GM12878 (cell line): ENCODE results near the gene NPC1. TPM values are rescaled to one million over a fixed set of nuclear protein-coding genes. Genes with fewer than 3 reads are reported as not detected.

ENCODE experiments used
- ATAC-seq: fragments of 200-7000 bp; cut with Tn5 transposase; 3 replicates; pipeline ENCODE4 v1.9.1; 2020; ENCODE audit warnings: mild to moderate bottlenecking, moderate library complexity
- BruUV-seq: library from RNA; stranded (reverse); fragments of 400-500 nt; replicated peaks from 2 replicates; lab custom pipeline; 2021; lab: Mats Ljungman, UMichigan
- CTCF ChIA-PET: fragments of 300-600 bp; sonication (Branson Sonifier 250); formaldehyde crosslinking; extraction: SDS; loops from one replicate; lab custom pipeline; 2021; ENCODE audit warnings: inconsistent platforms; lab: Yijun Ruan, JAX
- POLR2A ChIA-PET: fragments of 350-600 bp; formaldehyde crosslinking; extraction: SDS; loops from one replicate; lab custom pipeline; 2021; ENCODE audit warnings: inconsistent platforms; lab: Charles Lee
- RAD21 ChIA-PET: fragments of 300-600 bp; sonication (Branson Sonifier 250); formaldehyde crosslinking; loops from one replicate; lab custom pipeline; 2023; ENCODE audit warnings: antibody characterized with exemption; ENCODE audit not compliant: unreplicated experiment; lab: Charles Lee
- SMC1A ChIA-PET: fragments of 300-600 bp; sonication (Branson Sonifier 250); formaldehyde crosslinking; loops from one replicate; lab custom pipeline; 2023; ENCODE audit not compliant: unreplicated experiment, uncharacterized antibody; lab: Charles Lee
- DNase-seq: peaks from one replicate; pipeline ENCODE4 v3.0.0-alpha.2; 2011; ENCODE audit warnings: low read depth, low spot score
- FAIRE-seq: peaks from 3 replicates; lab custom pipeline; 2011; peaks lifted over from hg19 to GRCh38; lab: Jason Lieb, UNC
- H2AFZ ChIP-seq: 2 replicates; pipeline ENCODE4 v1.6.0; 2011; ENCODE audit warnings: low read depth, low read length, control low read depth; ENCODE audit not compliant: control insufficient read depth
- H3K27ac ChIP-seq: 2 replicates; pipeline ENCODE4 v1.5.1; 2011; ENCODE audit warnings: control low read depth; ENCODE audit not compliant: control insufficient read depth, insufficient read depth
- H3K27me3 ChIP-seq, 2 experiments: replicated peaks in 1 of 2; 2 replicates each; pipeline versions ENCODE4 v1.6.0 to v1.6.1; 2011; ENCODE audit warnings: low read length in 1 of 2; ENCODE audit not compliant: control insufficient read depth in 2 of 2, insufficient read depth in 2 of 2
- H3K36me3 ChIP-seq, 2 experiments: 2 replicates each; pipeline ENCODE4 v1.5.1; 2011; ENCODE audit warnings: low read length in 1 of 2; ENCODE audit not compliant: control insufficient read depth in 2 of 2, insufficient read depth in 2 of 2
- H3K4me1 ChIP-seq: 2 replicates; pipeline ENCODE4 v1.6.1; 2011; ENCODE audit warnings: mild to moderate bottlenecking, low read length, moderate library complexity, mixed read lengths; ENCODE audit not compliant: control insufficient read depth, insufficient read depth
- H3K4me2 ChIP-seq: 2 replicates; pipeline ENCODE4 v1.6.0; 2011; ENCODE audit warnings: control low read depth; ENCODE audit not compliant: control insufficient read depth, insufficient read depth
- H3K4me3 ChIP-seq: fragments of 200-600 bp; sonication (generic); 2 replicates; pipeline ENCODE4 v1.5.1; 2016
- H3K79me2 ChIP-seq: 2 replicates; pipeline ENCODE4 v1.6.0; 2011; ENCODE audit warnings: low read length; ENCODE audit not compliant: control insufficient read depth, insufficient read depth
- H3K9ac ChIP-seq: 2 replicates; pipeline ENCODE4 v1.8.0; 2011; ENCODE audit warnings: low read length, control low read depth, mixed read lengths; ENCODE audit not compliant: control insufficient read depth, insufficient read depth
- H3K9me3 ChIP-seq: replicated peaks from 3 replicates; pipeline ENCODE4 v1.5.1; 2011; ENCODE audit warnings: mild to moderate bottlenecking, low read length; ENCODE audit not compliant: control insufficient read depth, insufficient read depth
- H4K20me1 ChIP-seq: 2 replicates; pipeline ENCODE4 v1.6.0; 2011; ENCODE audit not compliant: control insufficient read depth, insufficient read depth
- CEBPB ChIP-seq, 2 experiments: fragments of 150-350 bp in 1 of 2; IDR thresholded peaks; 2 replicates each; pipeline ENCODE4 v1.6.1; 2012 to 2014; ENCODE audit warnings: low read depth in 2 of 2, low read length in 2 of 2, borderline replicate concordance in 1 of 2, inconsistent platforms in 1 of 2
- EED ChIP-seq: sonication (generic); IDR thresholded peaks from 2 replicates; pipeline ENCODE4 v1.6.1; 2016; ENCODE audit warnings: antibody characterized with exemption, low read depth
- HDAC6 ChIP-seq: fragments of 200-600 bp; sonication (generic); IDR thresholded peaks from one replicate; pipeline ENCODE4 v1.8.0; 2017; ENCODE audit warnings: antibody characterized with exemption; ENCODE audit not compliant: unreplicated experiment
- MYB ChIP-seq: fragments of 150-350 bp; IDR thresholded peaks from 2 replicates; pipeline ENCODE4 v1.6.1; 2014; ENCODE audit warnings: mild to moderate bottlenecking, low read depth, low read length, borderline replicate concordance
- STAT1 ChIP-seq: fragments of 450-650 bp; conservative IDR thresholded peaks from 2 replicates; pipeline ENCODE4 v1.6.1; 2014; ENCODE audit warnings: antibody characterized with exemption, mild to moderate bottlenecking
- YBX1 ChIP-seq: fragments of 450-650 bp; IDR thresholded peaks from 2 replicates; pipeline ENCODE4 v1.6.1; 2016; ENCODE audit warnings: antibody characterized with exemption
- ZNF384 ChIP-seq: IDR thresholded peaks from 2 replicates; pipeline ENCODE4 v1.6.1; 2012; ENCODE audit warnings: low read depth, mild to moderate bottlenecking, low read length, improper control_type of control experiment, borderline replicate concordance
- WGBS: methylation state at CpG from one replicate; pipeline ENCODE4 v1.1.6; 2016; ENCODE audit warnings: low lambda C conversion rate; ENCODE audit not compliant: insufficient replicate concordance, insufficient coverage; ENCODE audit errors: missing lambda C conversion rate; 5-methylcytosine and 5-hydroxymethylcytosine counted together
- in situ Hi-C: fragments of 300-500 bp; cut with MboI; formaldehyde crosslinking; loops from 9 replicates; pipeline ENCODE4 v1.14.3; 2018; ENCODE audit warnings: mixed read lengths
- intact Hi-C: fragments of 100-400 bp; cut with micrococcal nuclease; formaldehyde crosslinking; loops from one replicate; pipeline ENCODE4 v1.14.2; 2022; ENCODE audit not compliant: unreplicated experiment
- polyA plus RNA-seq, 11 experiments: library from polyadenylated mRNA; depleted of rRNA in 4 of 11; unstranded in 6 of 11; stranded (reverse) in 5 of 11; fragments of >200 nt; fragmentation: Nextera tagmentation in 4 of 11; fragmentation: Illumina TruSeq in 1 of 11; extraction: Ambion mirVana in 4 of 11; extraction: Trizol in 1 of 11; gene quantifications; 1 replicate in 1 of 11; 2 replicates in 10 of 11; pipeline versions ENCODE4 v1.2.1 to v1.2.3, GENCODE V29; 2011 to 2016; ENCODE audit warnings: inconsistent platforms in 2 of 11, missing spikeins in 2 of 11, low read depth in 1 of 11
- total RNA-seq, 4 experiments: library from RNA; depleted of rRNA in 3 of 4; stranded (reverse); fragments of >200 nt in 3 of 4; fragmentation: Illumina TruSeq in 1 of 4; extraction: Trizol in 1 of 4; gene quantifications; 2 replicates each; pipeline versions ENCODE4 v1.2.1 to v1.2.3, GENCODE V29; 2013 to 2021
- TF ChIP-seq, protein P1 (sequence below): fragments of 450-650 bp; IDR thresholded peaks from 2 replicates; pipeline ENCODE4 v1.6.1; 2016; ENCODE audit warnings: mild to moderate bottlenecking, moderate library complexity, borderline replicate concordance

Gene NPC1
- total and polyA plus RNA-seq, 10 of the 15 experiments (the other 5 are each of a cell fraction or from before 2014, with no cell fraction given): 10.1 to 45.2 (median 19.4) TPM

DNA sequence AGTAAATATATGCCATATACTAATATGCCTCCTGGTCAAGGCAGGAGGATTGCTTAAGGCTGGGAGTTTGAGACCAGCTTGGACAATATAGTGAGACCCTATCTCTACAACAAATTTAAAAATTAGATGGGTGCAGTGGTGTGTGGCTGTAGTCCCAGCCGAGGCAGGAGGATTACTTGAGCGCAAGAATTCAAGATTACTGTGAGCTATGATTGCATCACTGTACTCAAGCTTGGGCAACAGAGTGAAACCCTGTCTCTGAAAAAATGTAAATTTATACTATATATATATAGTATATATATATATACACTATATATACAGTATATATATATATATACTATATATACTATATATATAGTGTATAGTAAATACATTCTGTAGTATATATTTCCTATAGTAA lies 30.0 kb upstream of the NPC1 start (continued):
- TF ChIP-seq YBX1 (no peak), ZNF384 (no peak), STAT1 (no peak)

DNA sequence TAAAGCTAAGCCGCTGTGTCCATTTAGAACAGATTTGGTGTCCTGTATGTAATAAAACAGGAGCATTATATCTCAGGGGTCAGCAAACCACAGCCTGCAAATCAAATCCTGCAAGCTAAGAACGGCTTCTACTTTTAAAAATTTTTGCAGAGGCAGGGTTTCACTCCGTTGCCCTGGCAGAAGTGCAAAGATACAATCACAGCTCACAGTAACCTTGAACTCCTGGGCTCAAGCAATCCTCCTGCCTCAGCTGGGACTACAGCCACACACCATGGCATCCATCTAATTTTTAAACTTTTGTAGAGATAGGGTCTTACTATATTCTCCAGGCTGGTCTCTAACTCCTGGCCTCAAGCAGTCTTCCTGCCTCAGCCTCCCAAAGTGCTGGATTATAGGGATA lies 28.6 kb upstream of the NPC1 start:
- Histone ChIP-seq H2AFZ (no peak overlapping the region), H3K9ac (no peak overlapping the region), H3K4me2 (no peak overlapping the region), H3K9me3 (no peaks in the 10 kb centered on the region), H3K27me3 (peaks cover 0 to under 1% of the 10 kb centered on the region in 2 experiments; a peak in 1 of 4 replicates), H3K4me1 (peaks cover 17% of the 10 kb centered on the region), H3K79me2 (no peaks in the 10 kb centered on the region), H3K27ac (no peak overlapping the region), H4K20me1 (no peaks in the 10 kb centered on the region), H3K4me3 (no peak overlapping the region), H3K36me3 (no peaks in the 10 kb centered on the region)
- FAIRE-seq (no peak), ATAC-seq (no peak), DNase-seq (no peak)
- ChIA-PET CTCF (interaction anchor here (0.6 to 3.4 kb wide), 14 partner anchors 7 to 331 kb away, joined by 3 to 29 read pairs (median 4); partner anchors contain the start of gene NPC1), POLR2A (interaction anchor here (0.6 to 1.7 kb wide), 8 partner anchors 10 to 2000 kb away, joined by 3 to 6 read pairs (median 4); partner anchors contain the start of gene NPC1), RAD21 (interaction anchor here (0.8 to 1.5 kb wide), 7 partner anchors 9 to 85 kb away, joined by 3 to 5 read pairs (median 4); no protein-coding TSS in a partner anchor), SMC1A (interaction anchor here (0.7 to 4.2 kb wide), 14 partner anchors 9 to 197 kb away, joined by 3 to 38 read pairs (median 4); no protein-coding TSS in a partner anchor)
- in situ Hi-C loops (no loop called here), intact Hi-C loops (no loop called here)
- 90% methylated on average over 3 of the region's 3 CpGs for WGBS
- TF ChIP-seq EED (no peak), CEBPB (IDR thresholded peaks at IDR 0.05; ENCODE audit: borderline replicate concordance in 1 of 2, low read depth in 2 of 2, low read length in 2 of 2) (no peak), HDAC6 (no peak), MYB (no peak)
- TF ChIP-seq, protein P1, sequence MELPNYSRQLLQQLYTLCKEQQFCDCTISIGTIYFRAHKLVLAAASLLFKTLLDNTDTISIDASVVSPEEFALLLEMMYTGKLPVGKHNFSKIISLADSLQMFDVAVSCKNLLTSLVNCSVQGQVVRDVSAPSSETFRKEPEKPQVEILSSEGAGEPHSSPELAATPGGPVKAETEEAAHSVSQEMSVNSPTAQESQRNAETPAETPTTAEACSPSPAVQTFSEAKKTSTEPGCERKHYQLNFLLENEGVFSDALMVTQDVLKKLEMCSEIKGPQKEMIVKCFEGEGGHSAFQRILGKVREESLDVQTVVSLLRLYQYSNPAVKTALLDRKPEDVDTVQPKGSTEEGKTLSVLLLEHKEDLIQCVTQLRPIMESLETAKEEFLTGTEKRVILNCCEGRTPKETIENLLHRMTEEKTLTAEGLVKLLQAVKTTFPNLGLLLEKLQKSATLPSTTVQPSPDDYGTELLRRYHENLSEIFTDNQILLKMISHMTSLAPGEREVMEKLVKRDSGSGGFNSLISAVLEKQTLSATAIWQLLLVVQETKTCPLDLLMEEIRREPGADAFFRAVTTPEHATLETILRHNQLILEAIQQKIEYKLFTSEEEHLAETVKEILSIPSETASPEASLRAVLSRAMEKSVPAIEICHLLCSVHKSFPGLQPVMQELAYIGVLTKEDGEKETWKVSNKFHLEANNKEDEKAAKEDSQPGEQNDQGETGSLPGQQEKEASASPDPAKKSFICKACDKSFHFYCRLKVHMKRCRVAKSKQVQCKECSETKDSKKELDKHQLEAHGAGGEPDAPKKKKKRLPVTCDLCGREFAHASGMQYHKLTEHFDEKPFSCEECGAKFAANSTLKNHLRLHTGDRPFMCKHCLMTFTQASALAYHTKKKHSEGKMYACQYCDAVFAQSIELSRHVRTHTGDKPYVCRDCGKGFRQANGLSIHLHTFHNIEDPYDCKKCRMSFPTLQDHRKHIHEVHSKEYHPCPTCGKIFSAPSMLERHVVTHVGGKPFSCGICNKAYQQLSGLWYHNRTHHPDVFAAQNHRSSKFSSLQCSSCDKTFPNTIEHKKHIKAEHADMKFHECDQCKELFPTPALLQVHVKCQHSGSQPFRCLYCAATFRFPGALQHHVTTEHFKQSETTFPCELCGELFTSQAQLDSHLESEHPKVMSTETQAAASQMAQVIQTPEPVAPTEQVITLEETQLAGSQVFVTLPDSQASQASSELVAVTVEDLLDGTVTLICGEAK: no peak
- BruUV-seq: no TSS peak
